GM12873 (cell line): ENCODE measurements around the gene ARHGAP19.

Experiments
- TF ChIP-seq, protein P1 (sequence below): IDR thresholded peaks from 2 replicates; pipeline ENCODE4 v1.5.1; 2012; ENCODE audit warnings: low read depth, mild to moderate bottlenecking, moderate library complexity, low read length, control low read depth; ENCODE audit not compliant: insufficient read depth; ENCODE audit errors: missing control alignments

Gene ARHGAP19

DNA sequence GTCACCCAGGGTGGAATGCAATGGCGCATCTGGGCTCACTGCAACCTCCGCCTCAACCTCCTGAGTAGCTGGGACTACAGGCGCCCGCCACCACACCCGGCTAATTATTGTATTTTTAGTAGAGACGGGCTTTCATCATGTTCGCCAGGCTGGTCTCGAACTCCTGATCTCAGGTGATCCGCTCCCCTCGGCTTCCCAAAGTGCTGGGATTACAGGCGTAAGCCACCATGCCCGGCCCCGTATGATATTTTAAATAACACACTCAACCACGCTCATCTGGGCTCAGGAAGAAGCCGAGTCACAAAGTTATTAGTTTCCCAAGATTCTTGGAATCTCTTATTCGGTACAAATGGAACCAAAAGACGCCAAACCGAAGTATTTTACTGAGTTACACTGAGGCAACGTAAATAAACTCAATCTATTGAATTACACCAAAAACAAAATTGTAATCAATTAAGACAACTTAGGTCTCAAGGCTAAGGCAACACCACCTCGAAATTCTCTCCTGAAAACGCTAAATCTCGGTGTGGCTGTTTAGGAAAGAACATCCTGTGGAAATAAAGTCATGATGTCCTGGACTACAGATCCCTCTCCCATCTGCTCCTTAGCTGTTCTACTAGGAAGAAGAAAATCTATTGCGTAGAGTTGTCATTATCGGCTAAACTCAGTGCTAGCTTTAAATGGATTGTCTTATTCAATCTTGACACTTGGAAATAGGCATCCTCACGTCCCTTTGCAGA lies 910 bp downstream of the ARHGAP19 start:
- TF ChIP-seq, protein P1, sequence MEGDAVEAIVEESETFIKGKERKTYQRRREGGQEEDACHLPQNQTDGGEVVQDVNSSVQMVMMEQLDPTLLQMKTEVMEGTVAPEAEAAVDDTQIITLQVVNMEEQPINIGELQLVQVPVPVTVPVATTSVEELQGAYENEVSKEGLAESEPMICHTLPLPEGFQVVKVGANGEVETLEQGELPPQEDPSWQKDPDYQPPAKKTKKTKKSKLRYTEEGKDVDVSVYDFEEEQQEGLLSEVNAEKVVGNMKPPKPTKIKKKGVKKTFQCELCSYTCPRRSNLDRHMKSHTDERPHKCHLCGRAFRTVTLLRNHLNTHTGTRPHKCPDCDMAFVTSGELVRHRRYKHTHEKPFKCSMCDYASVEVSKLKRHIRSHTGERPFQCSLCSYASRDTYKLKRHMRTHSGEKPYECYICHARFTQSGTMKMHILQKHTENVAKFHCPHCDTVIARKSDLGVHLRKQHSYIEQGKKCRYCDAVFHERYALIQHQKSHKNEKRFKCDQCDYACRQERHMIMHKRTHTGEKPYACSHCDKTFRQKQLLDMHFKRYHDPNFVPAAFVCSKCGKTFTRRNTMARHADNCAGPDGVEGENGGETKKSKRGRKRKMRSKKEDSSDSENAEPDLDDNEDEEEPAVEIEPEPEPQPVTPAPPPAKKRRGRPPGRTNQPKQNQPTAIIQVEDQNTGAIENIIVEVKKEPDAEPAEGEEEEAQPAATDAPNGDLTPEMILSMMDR, result no peak

DNA sequence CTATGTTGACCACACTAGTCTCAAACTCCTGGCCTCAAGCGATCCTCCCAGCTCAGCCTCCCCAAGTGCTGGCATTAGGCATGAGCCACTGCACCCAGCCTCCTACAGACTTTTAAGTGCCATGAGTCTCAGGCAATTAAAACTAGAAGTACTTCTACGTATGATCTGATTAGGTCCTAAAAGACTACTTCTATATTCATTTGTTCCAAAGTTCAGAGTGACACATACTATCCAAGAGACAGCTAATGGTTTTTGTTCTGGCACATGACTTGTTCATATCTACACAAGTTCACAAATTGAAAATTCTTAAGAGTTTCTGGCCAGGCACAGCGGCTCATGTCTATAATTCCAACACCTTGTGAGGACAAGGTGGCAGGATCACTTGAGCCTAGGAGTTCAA lies 11.7 kb downstream of the ARHGAP19 start:
- TF ChIP-seq, protein P1, result no peak

DNA sequence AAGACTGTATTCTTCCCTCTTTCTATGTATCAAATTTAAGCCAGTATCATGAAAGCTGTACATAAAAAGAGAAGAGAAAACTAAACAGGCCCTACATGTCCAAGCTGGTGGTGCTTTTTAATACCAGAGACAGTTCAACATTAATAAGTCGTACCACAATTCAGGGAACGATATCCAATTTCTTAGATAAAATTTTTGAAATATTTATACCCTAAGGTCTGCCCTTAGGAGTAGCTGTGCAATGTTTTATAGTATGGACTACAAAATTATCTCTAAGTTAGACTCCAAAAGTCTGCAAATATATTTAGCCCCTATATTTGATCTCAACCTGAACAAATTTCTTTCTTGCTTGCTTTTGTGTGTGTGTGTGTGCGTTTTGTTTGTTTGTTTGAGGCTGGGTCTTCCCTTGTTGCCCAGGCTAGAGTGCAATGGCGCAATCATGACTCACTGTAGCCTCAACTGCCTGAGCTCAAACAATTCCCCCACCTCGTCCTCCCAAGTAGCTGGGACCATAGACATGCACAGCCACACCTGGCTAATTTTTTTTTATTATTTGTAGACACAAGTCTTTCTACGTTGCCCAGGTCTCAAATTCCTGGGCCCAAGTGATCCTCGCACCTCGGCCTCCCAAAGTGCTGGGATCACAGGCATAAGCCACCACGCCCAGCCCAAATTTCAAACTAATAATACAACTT lies 13.2 kb downstream of the ARHGAP19 start:
- TF ChIP-seq, protein P1, result no peak

DNA sequence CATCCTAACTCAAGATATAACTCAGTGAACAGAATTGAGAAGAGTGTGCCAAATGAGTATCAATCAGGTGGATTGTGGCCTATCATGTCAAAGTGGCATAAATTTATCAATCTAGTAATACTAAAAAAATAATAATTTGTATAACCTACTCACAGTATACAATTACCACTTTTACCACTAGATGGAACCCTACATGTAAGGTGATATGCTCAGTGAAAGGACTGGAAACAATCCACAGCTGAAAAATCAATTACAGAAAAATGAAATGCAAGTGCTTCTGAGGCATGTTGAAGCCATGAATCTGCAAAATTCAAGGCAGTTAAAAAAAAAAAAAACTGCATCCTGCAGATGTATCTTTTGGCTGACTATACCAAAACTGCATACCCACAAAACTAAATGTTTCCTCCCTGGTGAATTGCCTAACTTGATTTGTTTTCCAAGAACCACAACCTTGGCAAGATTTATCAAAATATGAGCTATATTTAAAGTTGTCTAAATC lies 13.9 kb downstream of the ARHGAP19 start:
- TF ChIP-seq, protein P1, result peak; percentile 50

DNA sequence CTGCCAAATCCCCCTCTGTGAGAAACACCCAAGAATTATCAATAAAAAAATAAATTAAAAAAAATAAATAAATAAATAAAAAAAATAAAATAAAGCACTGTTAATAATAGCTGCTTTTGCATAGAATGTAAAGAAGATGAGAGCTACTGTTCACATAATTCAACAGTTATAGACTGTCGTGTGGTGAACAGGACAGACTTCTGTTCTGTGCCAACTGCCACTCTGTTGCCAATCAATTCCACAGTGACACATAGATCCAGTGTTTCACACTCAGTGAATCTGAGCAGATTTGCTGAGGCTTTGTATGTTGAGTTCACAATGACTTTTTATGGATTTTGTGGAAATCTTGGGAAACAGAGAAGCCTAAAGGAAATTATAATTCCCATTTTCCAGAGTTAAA lies 14.9 kb downstream of the ARHGAP19 start:
- TF ChIP-seq, protein P1, result no peak

DNA sequence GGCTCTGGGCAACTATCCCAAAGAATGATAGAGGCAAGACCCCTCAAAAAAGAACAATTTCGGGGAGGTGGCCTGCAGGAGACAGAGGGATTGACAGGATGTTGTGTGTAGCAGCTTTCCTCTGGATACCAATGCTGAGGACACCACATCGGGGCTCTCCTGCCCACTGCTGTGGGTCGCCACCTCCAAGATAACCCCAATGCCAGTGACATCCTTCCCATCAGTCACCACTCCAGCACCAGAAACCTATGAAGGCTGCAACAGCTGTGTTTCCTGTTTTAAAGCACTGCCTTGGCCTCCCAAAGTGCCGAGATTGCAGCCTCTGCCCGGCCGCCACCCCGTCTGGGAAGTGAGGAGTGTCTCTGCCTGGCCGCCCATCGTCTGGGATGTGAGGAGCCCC lies 17.6 kb downstream of the ARHGAP19 start:
- TF ChIP-seq, protein P1, result no peak

DNA sequence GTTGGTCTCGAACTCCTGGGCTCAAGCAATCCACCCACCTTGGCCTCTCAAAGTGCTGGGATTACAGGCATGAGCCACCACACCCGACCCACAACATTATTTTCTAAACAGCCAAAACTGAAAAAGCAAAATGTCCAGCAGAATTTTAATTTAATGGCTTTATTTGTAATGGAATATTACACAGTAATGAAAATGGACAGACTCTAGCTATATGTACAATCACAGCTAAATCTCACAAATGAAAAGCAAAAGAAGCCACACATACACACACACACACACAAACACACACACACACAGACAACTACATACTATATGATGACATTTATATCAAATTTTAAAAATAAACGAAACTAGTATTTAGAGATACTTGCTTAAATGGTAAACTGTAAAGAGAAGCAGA lies 18.7 kb downstream of the ARHGAP19 start:
- TF ChIP-seq, protein P1, result no peak
